Sigmoid colon (tissue), 7 donors: ENCODE measurements around the gene C10orf53. TPM values are rescaled to one million over a fixed set of nuclear protein-coding genes. Genes with fewer than 3 reads are reported as not detected.
"Not testable (repeated sequence)": the region's sequence is repeated elsewhere in the genome, so short reads cannot be mapped to it uniquely, and the experiment has no call there.

Experiments used
- DNase-seq: peaks from one replicate; pipeline ENCODE4 v3.0.0-alpha.2; 2019
- H3K27ac ChIP-seq, 4 donors: fragments of 200-600 bp; sonication (generic); one replicate each; pipeline ENCODE4 v1.5.1; 2016 to 2019; ENCODE audit warnings: mild to moderate bottlenecking in 1 of 4
- H3K27me3 ChIP-seq, 3 donors: fragments of 200-600 bp; sonication (generic); one replicate each; pipeline ENCODE4 v1.5.1; 2019; ENCODE audit warnings: mild to moderate bottlenecking in 1 of 3
- H3K36me3 ChIP-seq, 4 donors: fragments of 200-600 bp; sonication (generic); one replicate each; pipeline ENCODE4 v1.5.1; 2016 to 2019
- H3K4me1 ChIP-seq, 4 donors: fragments of 200-600 bp; sonication (generic); one replicate each; pipeline ENCODE4 v1.5.1; 2017 to 2019
- H3K4me3 ChIP-seq, 4 donors: fragments of 200-600 bp; sonication (generic); one replicate each; pipeline ENCODE4 v1.5.1; 2017 to 2019; ENCODE audit warnings: mild to moderate bottlenecking in 2 of 4, moderate library complexity in 1 of 4
- H3K9me3 ChIP-seq, 4 donors: fragments of 200-600 bp in 3 of 4; sonication (generic) in 3 of 4; one replicate each; pipeline versions ENCODE4 v1.5.1 to v1.6.1; 2013 to 2019
- CTCF ChIP-seq, 4 experiments: fragments of 450-650 bp in 3 of 4; fragments of 200-600 bp in 1 of 4; IDR thresholded peaks; one replicate each; pipeline ENCODE4 v1.5.1; 2016 to 2019; ENCODE audit warnings: antibody characterized with exemption in 4 of 4, mild to moderate bottlenecking in 3 of 4, moderate library complexity in 2 of 4
- EP300 ChIP-seq, 4 donors: sonication (generic); formaldehyde crosslinking; IDR thresholded peaks; one replicate each; pipeline ENCODE4 v1.6.1; 2017; ENCODE audit warnings: antibody characterized with exemption in 4 of 4
- POLR2A ChIP-seq, 2 donors: fragments of 450-650 bp; IDR thresholded peaks; one replicate each; pipeline ENCODE4 v1.6.1; 2016; ENCODE audit warnings: antibody characterized with exemption in 2 of 2, mild to moderate bottlenecking in 2 of 2, moderate library complexity in 2 of 2
- POLR2AphosphoS5 ChIP-seq, 4 donors: sonication (generic); formaldehyde crosslinking; IDR thresholded peaks; one replicate each; pipeline ENCODE4 v1.6.1; 2017; ENCODE audit warnings: antibody characterized with exemption in 4 of 4
- WGBS, 2 donors: extraction: QIAGEN DNeasy Blood & Tissue Kit; methylation state at CpG; one replicate each; pipeline ENCODE4 v1.1.7; 2013; 5-methylcytosine and 5-hydroxymethylcytosine counted together
- intact Hi-C: fragments of 100-400 bp; cut with DNase I; formaldehyde crosslinking; loops from one replicate; pipeline ENCODE4 v1.15.1; 2023
- polyA plus RNA-seq, 3 donors: library from polyadenylated mRNA; stranded (reverse); fragments of 200-250 nt; gene quantifications; one replicate each; pipeline ENCODE4 v1.2.3, GENCODE V29; 2013
- total RNA-seq, 4 donors: library from RNA; depleted of rRNA; stranded (reverse); fragments of >200 nt; gene quantifications; one replicate each; pipeline ENCODE4 v1.1.0, GENCODE V29; 2016
- donor health status: healthy with polysubstance abuse.
- donor health status: Bipolar disorder and iron deficiency.
- donor health status: healthy.

C10orf53 gene
- total and polyA plus RNA-seq, 7 donors: not detected

GRCh38 chr10:49707585-49707984, 28.1 kb downstream of the C10orf53 start:
- H3K27me3 ChIP-seq: no peaks in the 10 kb centered on the region
- H3K4me1 ChIP-seq: no peaks in the 10 kb centered on the region
- 81 to 84% methylated on average over 3 of the region's 3 CpGs for WGBS, 2 donors

GRCh38 chr10:49709934-49710333, 30.5 kb downstream of the C10orf53 start:
- Histone ChIP-seq H3K9me3 (peaks cover 0 to 4% (median 0%) of the 10 kb centered on the region in 4 donors), H3K4me3 (no peak overlapping the region), H3K4me1 (no peaks in the 10 kb centered on the region), H3K36me3 (no peaks in the 10 kb centered on the region), H3K27me3 (no peaks in the 10 kb centered on the region), H3K27ac (no peak overlapping the region)
- WGBS, 2 donors: 60 to 77% methylated on average over 5 of the region's 5 CpGs
- intact Hi-C loops: no loop called here
- DNase-seq: no peak
- TF ChIP-seq POLR2A (IDR thresholded peaks at IDR 0.05) (no peak), EP300 (IDR thresholded peaks at IDR 0.05) (no peak), POLR2AphosphoS5 (IDR thresholded peaks at IDR 0.05) (no peak), CTCF (IDR thresholded peaks at IDR 0.05) (no peak)

More at GRCh38 chr10:49707585-49707984, 28.1 kb downstream of the C10orf53 start:
- no peak for DNase-seq
- intact Hi-C loops: no loop called here
- Histone ChIP-seq H3K9me3 (no peaks in the 10 kb centered on the region), H3K27ac (no peak overlapping the region), H3K36me3 (no peaks in the 10 kb centered on the region), H3K4me3 (no peak overlapping the region)
- TF ChIP-seq POLR2A (IDR thresholded peaks at IDR 0.05) (no peak), POLR2AphosphoS5 (IDR thresholded peaks at IDR 0.05) (no peak), EP300 (IDR thresholded peaks at IDR 0.05) (no peak), CTCF (IDR thresholded peaks at IDR 0.05) (no peak)

GRCh38 chr10:49710966-49711365, 31.5 kb downstream of the C10orf53 start:
- WGBS, 2 donors: 81 to 86% methylated on average over 6 of the region's 6 CpGs
- DNase-seq: no peak

GRCh38 chr10:49711481-49711880, 32.0 kb downstream of the C10orf53 start:
- H3K4me3 ChIP-seq: no peak overlapping the region
- no peaks in the 10 kb centered on the region for H3K27me3 ChIP-seq
- peaks cover 0 to 4% (median 0%) of the 10 kb centered on the region in 4 donors for H3K9me3 ChIP-seq
- H3K36me3 ChIP-seq: no peaks in the 10 kb centered on the region
- no peak overlapping the region for H3K27ac ChIP-seq
- TF ChIP-seq POLR2AphosphoS5 (IDR thresholded peaks at IDR 0.05) (no peak), CTCF (IDR thresholded peaks at IDR 0.05) (no peak), POLR2A (IDR thresholded peaks at IDR 0.05) (no peak), EP300 (IDR thresholded peaks at IDR 0.05) (no peak)
- DNase-seq: no peak
- WGBS, 2 donors: 19 to 55% methylated on average over 8 of the region's 8 CpGs
- intact Hi-C loops: no loop called here
- no peaks in the 10 kb centered on the region for H3K4me1 ChIP-seq

More at GRCh38 chr10:49710966-49711365, 31.5 kb downstream of the C10orf53 start:
- Histone ChIP-seq H3K27me3 (no peaks in the 10 kb centered on the region), H3K27ac (no peak overlapping the region), H3K36me3 (no peaks in the 10 kb centered on the region), H3K4me1 (no peaks in the 10 kb centered on the region), H3K4me3 (no peak overlapping the region), H3K9me3 (peaks cover 0 to 4% (median 0%) of the 10 kb centered on the region in 4 donors)
- intact Hi-C loops: no loop called here
- TF ChIP-seq POLR2A (IDR thresholded peaks at IDR 0.05) (no peak), EP300 (IDR thresholded peaks at IDR 0.05) (no peak), CTCF (IDR thresholded peaks at IDR 0.05) (no peak), POLR2AphosphoS5 (IDR thresholded peaks at IDR 0.05) (no peak)

- intact Hi-C loops: no loop called here
- Histone ChIP-seq H3K4me3 (no peak overlapping the region), H3K27me3 (no peaks in the 10 kb centered on the region), H3K9me3 (peaks cover 0 to 4% (median 0%) of the 10 kb centered on the region in 4 donors), H3K36me3 (no peaks in the 10 kb centered on the region), H3K27ac (no peak overlapping the region), H3K4me1 (no peaks in the 10 kb centered on the region)
- WGBS, 2 donors: 75 to 89% methylated on average over 5 of the region's 5 CpGs
- TF ChIP-seq POLR2AphosphoS5 (IDR thresholded peaks at IDR 0.05) (no peak), CTCF (IDR thresholded peaks at IDR 0.05) (no peak), POLR2A (IDR thresholded peaks at IDR 0.05) (no peak), EP300 (IDR thresholded peaks at IDR 0.05) (no peak)
- DNase-seq: no peak
These were observed 33.8 kb downstream of the C10orf53 start for GRCh38 chr10:49713266-49713665.

GRCh38 chr10:49715157-49715556, 35.7 kb downstream of the C10orf53 start:
- DNase-seq, H3K27ac ChIP-seq, H3K9me3 ChIP-seq, H3K27me3 ChIP-seq, H3K4me1 ChIP-seq, intact Hi-C loops, H3K4me3 ChIP-seq, H3K36me3 ChIP-seq: not testable (repeated sequence)
- 86 to 93% methylated on average over 7 of the region's 7 CpGs for WGBS, 2 donors
